HG03460 (cell line): Measurements from ENCODE around the gene JARID2.

ENCODE experiments used
- ATAC-seq: cut with Tn5 transposase; IDR thresholded peaks from one replicate; pipeline ENCODE4 v1.9.1; 2021; ENCODE audit not compliant: unreplicated experiment

The JARID2 gene

DNA sequence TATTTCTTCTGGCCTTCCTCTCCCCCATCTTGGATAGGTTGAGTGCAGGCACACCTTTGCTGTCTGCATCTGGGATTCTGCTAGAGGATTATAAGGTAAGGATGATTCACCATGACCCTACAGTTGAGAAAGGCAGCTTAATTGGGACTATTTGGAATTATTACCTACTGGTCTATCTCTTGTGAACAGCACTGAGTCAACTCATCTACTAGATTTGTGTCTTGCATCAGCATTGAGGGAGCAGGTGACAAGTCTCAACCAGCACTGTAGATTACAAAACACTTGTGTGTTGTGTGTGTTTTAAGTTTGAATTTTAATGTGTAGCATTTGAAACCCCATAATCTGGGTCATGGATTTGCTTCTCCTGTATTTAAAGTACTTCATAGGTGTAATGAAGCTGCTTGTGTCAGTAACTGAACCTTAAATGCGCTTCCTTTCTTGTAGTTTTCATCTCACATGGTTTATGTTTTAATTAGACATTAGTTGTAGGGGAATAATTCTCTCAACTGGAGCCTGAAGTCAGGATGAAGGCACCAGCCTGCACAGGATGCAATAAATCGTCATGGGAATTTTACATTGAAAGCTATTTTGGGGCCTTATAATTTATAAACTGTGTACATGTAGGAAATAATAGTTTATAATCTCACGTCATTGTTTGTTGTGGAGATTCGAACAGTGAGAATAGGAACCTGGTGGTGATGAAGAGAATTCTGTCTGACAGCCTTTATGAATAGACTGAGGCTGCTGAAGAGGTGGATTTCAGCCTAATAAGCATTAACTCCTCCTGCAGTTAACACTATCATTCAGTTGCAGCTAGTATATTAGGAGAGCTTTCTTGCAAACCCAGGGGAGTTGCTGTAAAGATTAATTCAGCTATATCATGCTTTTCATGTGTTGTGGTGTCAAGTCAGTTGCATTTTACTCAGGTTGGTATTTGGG is 125.1 kb downstream of the JARID2 start:
- ATAC-seq, result no peak

GRCh38 chr6:15372932-15373331 is 127.1 kb downstream of the JARID2 start:
- no peak for ATAC-seq

- ATAC-seq, result no peak
These were observed 128.2 kb downstream of the JARID2 start for GRCh38 chr6:15374119-15374518.

- ATAC-seq, result no peak
These were observed 129.1 kb downstream of the JARID2 start for GRCh38 chr6:15375018-15375417.

- no peak for ATAC-seq
These were observed 129.9 kb downstream of the JARID2 start for GRCh38 chr6:15375638-15376290.

DNA sequence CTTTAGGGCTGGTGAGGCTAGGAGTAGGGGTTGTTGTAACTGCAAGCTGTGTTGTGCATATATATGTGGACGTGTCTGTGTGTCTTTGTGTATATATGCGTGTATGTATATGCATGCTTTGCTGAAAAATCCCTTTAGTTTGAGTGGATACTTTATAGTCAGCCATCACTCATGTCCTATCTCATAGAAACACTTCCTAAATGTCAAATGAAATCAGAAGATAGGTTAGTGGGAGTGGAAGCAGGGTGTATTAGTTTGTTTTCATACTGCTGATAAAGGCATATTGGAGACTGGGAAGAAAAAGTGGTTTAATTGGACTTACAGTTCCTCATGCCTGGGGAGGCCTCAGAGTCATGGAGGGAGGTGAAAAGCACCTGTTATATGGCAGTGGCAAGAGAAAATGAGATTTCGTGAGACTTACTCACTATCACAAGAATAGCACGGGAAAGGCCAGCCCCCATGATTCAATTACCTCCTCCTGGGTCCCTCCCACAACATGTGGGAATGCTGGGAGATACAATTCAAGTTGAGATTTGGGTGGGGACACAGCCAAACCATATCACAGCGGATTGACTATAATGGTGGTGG is 131.1 kb downstream of the JARID2 start:
- no peak for ATAC-seq

DNA sequence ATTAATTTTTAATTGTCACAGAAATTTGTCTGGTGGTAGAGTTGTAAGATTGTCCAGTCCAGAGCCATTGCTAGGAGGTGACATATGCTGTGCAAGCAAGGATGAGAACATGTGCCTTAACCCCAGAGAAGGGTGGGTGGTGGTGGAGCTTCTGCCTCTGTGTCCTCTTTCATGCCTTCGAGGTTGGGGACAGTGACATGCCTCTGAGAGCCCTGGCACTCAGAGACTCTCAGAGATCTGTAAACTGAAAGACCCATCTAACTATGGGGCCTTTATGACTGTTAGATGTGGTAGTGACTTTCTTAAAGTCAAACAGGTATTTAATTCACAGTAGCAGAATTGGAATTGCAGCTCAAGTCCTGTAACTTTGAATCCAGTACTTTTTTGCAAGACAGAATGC is 132.4 kb downstream of the JARID2 start:
- ATAC-seq, result no peak

DNA sequence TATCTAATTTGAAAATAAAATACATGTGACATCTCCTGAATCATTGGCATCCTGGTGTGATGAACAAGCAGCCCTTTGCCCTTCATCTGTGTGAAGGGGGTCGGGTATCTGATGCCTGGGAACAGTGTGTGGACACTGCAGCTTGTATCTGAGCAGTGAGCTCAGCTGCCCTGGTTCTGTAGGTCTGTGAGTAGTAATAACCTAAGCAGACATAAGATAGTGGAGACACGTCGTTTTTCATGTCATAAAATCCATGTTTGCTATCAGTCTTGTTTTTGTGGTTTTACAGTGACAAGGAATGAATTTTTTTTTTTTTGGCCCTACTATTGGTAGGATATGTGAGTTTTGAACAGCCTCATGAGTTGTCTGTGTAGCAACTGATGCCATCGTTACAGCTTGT is 133.0 kb downstream of the JARID2 start:
- ATAC-seq, result no peak

DNA sequence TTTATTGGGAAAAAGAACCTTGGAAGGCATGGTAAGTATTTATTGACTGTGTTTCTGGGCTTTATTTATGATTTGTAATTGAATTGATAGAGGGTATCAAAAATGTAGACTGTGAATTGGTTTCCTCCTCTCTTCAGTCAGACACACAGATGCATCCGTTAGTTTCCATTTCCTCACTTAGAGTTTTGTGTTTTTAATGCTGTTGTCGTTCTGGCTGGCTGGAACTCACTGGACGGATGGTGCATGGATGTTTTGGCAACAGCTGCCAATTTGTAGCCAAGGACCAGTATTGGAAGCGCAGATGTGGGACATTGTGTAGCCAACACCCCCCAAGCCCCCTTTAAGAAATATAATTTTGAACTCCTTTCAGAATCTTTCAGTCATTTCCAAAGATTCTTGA is 134.5 kb downstream of the JARID2 start:
- ATAC-seq, result no peak

- ATAC-seq, result no peak
These were observed 136.2 kb downstream of the JARID2 start for GRCh38 chr6:15382089-15382488.

DNA sequence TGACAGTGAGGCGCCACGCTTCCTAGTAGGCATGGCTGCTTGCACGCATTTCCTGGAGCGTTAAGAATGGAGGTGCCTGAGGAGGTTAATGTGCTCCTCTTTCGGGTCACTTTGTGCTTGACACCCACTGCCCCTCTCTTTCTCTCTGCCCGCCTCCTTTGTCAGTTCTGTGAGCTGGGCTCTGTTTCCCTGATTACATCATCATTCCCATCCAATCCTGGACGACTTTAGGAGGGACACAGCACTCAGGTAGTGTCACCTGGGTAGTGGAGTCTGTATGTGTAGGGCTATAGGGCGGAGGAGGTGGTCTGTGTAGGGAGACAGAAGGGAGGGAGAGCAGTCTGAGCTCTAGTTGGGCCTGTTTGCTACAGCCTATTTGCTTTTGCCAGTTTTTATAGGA is 136.8 kb downstream of the JARID2 start:
- no peak for ATAC-seq

GRCh38 chr6:15384901-15385300 is 139.0 kb downstream of the JARID2 start:
- no peak for ATAC-seq

GRCh38 chr6:15385521-15385920 is 139.7 kb downstream of the JARID2 start:
- ATAC-seq, result no peak

- ATAC-seq, result no peak
These were observed 140.4 kb downstream of the JARID2 start for GRCh38 chr6:15386110-15386755.

DNA sequence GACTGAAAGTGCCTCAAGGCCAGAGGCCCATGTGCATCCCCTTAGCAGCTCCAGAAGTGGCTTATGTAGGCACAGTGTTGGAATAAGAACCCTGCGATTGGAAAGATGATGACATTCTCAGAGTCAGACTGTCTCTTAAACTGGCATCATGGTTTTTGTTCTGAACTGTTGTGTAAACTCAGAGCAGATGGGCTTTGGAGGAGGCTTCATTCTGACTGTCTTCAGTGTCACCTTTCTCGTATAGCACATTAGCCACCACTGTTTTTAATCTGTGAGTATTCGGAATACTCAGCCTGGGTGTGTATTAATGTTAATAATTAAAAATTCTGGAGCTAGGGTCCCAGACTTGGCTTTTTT is 140.9 kb downstream of the JARID2 start:
- no peak for ATAC-seq

DNA sequence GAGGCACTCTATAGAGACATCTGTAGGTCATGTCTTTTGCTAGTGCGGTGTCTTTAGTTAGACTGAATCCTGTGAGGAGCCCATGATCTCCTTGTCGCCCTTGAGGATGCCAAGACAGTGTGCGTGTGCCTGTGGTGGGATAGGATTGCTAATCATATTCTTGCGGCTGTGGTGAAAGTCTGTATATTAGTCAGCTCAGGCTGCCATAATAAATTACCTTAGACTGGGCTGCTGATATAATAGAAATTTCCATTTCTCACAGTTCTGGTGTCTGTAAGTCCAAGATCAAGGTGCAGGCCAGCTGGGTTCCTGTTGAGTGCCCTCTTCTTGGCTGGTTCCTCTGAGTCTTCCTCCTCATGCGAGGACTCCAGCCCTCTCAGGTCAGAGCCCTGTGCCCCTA is 141.2 kb downstream of the JARID2 start:
- ATAC-seq, result no peak

GRCh38 chr6:15389084-15389764 is 143.4 kb downstream of the JARID2 start:
- ATAC-seq, result no peak

GRCh38 chr6:15389765-15390723 is 144.2 kb downstream of the JARID2 start:
- no peak for ATAC-seq

- no peak for ATAC-seq
These were observed 145.6 kb downstream of the JARID2 start for GRCh38 chr6:15391500-15391899.

GRCh38 chr6:15392182-15392581 is 146.3 kb downstream of the JARID2 start:
- ATAC-seq, result no peak
